ENCODE measurements around the gene NHLRC4. TPM values are rescaled to one million over a fixed set of nuclear protein-coding genes. Genes with fewer than 3 reads are reported as not detected.

Gene NHLRC4
- polyA plus RNA-seq, 3 donors = 0.29 to 0.57 (median 0.36) TPM

DNA sequence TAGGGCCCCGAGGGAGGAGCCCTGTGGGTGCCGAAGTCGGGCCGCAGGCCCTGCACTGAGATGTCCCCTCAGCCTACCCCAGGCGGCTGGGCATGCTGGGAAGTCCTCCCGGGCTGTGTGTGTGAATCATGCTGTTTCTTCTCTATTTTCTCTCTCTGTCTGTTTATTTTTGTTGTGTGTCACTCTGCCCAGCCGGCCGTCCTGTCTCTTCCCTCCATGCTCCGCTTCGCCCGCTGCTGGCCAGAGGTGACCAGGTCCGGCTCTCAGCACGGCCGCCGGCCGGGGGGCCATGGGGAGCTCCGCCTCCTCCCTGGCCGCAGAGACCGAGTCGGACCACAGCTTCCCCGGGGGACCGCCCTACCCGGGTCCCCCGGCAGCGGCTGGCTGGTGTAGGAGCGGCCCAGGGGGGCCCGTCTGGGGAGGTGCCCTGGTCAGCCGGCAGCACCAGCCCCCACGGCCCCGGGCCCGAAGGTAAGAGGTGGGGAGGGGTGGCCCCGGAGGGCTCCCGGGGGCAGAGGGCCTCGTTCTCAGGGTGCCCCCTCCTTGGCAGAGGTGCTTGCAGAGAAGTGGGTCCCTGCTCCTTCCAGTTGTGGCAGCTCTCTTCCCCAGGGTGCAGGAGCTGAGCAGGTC is 26.8 kb upstream of the NHLRC4 start:
- TF ChIP-seq, protein P1, sequence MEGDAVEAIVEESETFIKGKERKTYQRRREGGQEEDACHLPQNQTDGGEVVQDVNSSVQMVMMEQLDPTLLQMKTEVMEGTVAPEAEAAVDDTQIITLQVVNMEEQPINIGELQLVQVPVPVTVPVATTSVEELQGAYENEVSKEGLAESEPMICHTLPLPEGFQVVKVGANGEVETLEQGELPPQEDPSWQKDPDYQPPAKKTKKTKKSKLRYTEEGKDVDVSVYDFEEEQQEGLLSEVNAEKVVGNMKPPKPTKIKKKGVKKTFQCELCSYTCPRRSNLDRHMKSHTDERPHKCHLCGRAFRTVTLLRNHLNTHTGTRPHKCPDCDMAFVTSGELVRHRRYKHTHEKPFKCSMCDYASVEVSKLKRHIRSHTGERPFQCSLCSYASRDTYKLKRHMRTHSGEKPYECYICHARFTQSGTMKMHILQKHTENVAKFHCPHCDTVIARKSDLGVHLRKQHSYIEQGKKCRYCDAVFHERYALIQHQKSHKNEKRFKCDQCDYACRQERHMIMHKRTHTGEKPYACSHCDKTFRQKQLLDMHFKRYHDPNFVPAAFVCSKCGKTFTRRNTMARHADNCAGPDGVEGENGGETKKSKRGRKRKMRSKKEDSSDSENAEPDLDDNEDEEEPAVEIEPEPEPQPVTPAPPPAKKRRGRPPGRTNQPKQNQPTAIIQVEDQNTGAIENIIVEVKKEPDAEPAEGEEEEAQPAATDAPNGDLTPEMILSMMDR (IDR thresholded peaks at IDR 0.05) = no peak
- H3K9me3 Mint-ChIP-seq = no peaks in the 10 kb centered on the region

DNA sequence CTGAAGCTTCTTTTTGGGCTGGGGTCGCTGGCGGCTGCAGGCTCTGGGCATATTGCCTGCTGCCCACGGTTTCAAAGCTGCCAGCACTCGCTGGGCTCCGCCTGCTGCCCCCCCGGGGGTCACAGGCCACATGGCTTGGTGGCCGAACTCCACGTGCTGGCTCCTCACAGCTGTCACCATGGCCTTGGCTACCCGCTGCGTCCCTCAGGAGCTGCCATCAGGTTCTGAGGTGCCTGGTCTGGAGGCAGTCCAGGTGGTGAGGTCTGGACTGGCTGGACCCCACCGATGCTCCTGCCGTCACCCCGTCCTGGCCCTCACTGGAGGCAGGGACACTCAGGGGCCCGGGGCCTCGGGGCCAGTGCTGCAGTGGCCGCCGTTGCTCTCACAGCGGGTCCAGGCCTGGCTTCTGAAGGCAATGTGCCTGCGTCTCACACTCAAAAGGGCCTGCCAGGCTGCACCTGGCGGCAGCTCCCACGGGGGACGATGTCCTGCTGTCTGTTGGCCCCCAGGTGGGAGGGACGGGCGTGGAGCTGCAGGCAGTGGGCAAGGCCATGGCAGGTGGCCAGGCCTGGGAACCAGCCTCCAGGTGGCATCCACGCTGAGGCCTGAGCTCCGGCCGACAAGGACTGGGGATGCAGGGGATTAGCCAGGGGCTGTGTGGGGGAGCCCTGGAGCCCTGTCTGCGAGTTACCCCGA is 26.0 kb upstream of the NHLRC4 start:
- Mint-ChIP-seq H3K4me1 (no peaks in the 10 kb centered on the region), H3K9me3 (no peaks in the 10 kb centered on the region), H3K4me3 (no peak overlapping the region), H3K36me3 (peaks cover 22 to 35% of the 10 kb centered on the region in 2 donors), H3K27me3 (ENCODE audit: low read depth in 3 of 3) (no peaks in the 10 kb centered on the region), H3K27ac (no peak overlapping the region)
- TF ChIP-seq, protein P1 (IDR thresholded peaks at IDR 0.05) = no peak
- intact Hi-C loops (cut with micrococcal nuclease) = no loop called here
- H2AFZ ChIP-seq (ENCODE audit: insufficient read depth, low read depth, low read length, poor library complexity, severe bottlenecking) = no peak overlapping the region
- no peak overlapping the region for H3K27ac ChIP-seq (ENCODE audit: low read depth in 1 of 2, low read length in 2 of 2)
- no peak overlapping the region for H3K9ac ChIP-seq (ENCODE audit: insufficient read depth, low read length, poor library complexity, severe bottlenecking)
- H3K79me2 ChIP-seq (ENCODE audit: insufficient read depth, low read length) = peaks cover 67% of the 10 kb centered on the region
- 98% methylated on average over 29 of the region's 29 CpGs for WGBS (ENCODE audit: insufficient coverage)
- H3K36me3 ChIP-seq (replicated peaks in 1 of 2; ENCODE audit: control insufficient read depth in 1 of 2, insufficient read depth in 2 of 2, low read length in 2 of 2) = peaks cover 24 to 46% of the 10 kb centered on the region in 2 donors
- H3K4me3 ChIP-seq (replicated peaks in 1 of 3; ENCODE audit: low read depth in 2 of 3, low read length in 3 of 3) = no peak overlapping the region
- no peak overlapping the region for H3K4me2 ChIP-seq (replicated peaks; ENCODE audit: extremely low read depth, low read length, poor library complexity, severe bottlenecking)
- peaks cover under 1 to 2% of the 10 kb centered on the region in 2 donors for H3K4me1 ChIP-seq (ENCODE audit: control insufficient read depth in 1 of 2, insufficient read depth in 2 of 2, low read length in 2 of 2)
- H4K20me1 ChIP-seq (ENCODE audit: insufficient read depth, low read length) = peaks cover 95% of the 10 kb centered on the region
- H3K9me3 ChIP-seq (replicated peaks in 1 of 2; ENCODE audit: control insufficient read depth in 1 of 2, insufficient read depth in 1 of 2, low read length in 2 of 2) = no peaks in the 10 kb centered on the region
- no peak for DNase-seq
- no peaks in the 10 kb centered on the region for H3K27me3 ChIP-seq (ENCODE audit: control insufficient read depth in 2 of 2, insufficient read depth in 2 of 2, low read length in 2 of 2)

More for the DNA sequence above, 26.8 kb upstream of the NHLRC4 start:
- Mint-ChIP-seq H3K4me3 (no peak overlapping the region), H3K36me3 (peaks cover 22 to 38% of the 10 kb centered on the region in 2 donors), H3K27ac (no peak overlapping the region), H3K27me3 (ENCODE audit: low read depth in 3 of 3) (no peaks in the 10 kb centered on the region), H3K4me1 (peaks cover 3% of the 10 kb centered on the region)
- no peak for DNase-seq
- intact Hi-C loops (cut with micrococcal nuclease) = no loop called here
- Histone ChIP-seq H4K20me1 (ENCODE audit: insufficient read depth, low read length) (peaks cover 95% of the 10 kb centered on the region), H3K9ac (ENCODE audit: insufficient read depth, low read length, poor library complexity, severe bottlenecking) (no peak overlapping the region), H3K9me3 (replicated peaks in 1 of 2; ENCODE audit: control insufficient read depth in 1 of 2, insufficient read depth in 1 of 2, low read length in 2 of 2) (no peaks in the 10 kb centered on the region), H3K4me3 (replicated peaks in 1 of 3; ENCODE audit: low read depth in 2 of 3, low read length in 3 of 3) (no peak overlapping the region), H3K4me2 (replicated peaks; ENCODE audit: extremely low read depth, low read length, poor library complexity, severe bottlenecking) (no peak overlapping the region), H2AFZ (ENCODE audit: insufficient read depth, low read depth, low read length, poor library complexity, severe bottlenecking) (no peak overlapping the region), H3K36me3 (replicated peaks in 1 of 2; ENCODE audit: control insufficient read depth in 1 of 2, insufficient read depth in 2 of 2, low read length in 2 of 2) (peaks cover 28 to 46% of the 10 kb centered on the region in 2 donors), H3K27ac (ENCODE audit: low read depth in 1 of 2, low read length in 2 of 2) (no peak overlapping the region), H3K4me1 (ENCODE audit: control insufficient read depth in 1 of 2, insufficient read depth in 2 of 2, low read length in 2 of 2) (peaks cover 8 to 10% of the 10 kb centered on the region in 2 donors), H3K79me2 (ENCODE audit: insufficient read depth, low read length) (peaks cover 75% of the 10 kb centered on the region), H3K27me3 (ENCODE audit: control insufficient read depth in 2 of 2, insufficient read depth in 2 of 2, low read length in 2 of 2) (no peaks in the 10 kb centered on the region)
- 99% methylated on average over 23 of the region's 34 CpGs for WGBS (ENCODE audit: insufficient coverage)

Measured in CD14-positive monocyte (primary cell).